ENCODE measurements around the gene CFAP299.

DNA sequence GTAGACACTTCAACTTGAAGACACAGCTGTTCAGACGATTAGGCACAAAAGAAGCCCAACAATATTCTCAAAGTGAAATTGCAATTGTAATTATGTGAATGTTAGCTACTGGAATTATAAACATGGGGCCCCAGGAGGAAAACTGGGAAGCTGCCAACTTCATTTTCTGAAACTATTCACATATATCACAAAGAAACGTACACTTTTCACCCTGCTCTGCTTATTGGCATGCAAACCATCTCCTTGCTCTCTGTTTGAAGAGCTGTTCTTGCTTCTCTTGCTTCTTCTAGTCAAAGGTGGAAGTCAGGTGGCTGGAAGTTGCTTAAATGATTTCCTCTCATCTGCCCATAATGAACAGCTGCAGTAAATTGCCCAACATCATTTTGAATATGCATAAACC lies 320.1 kb downstream of the CFAP299 start:
- TF ChIP-seq EP300 (IDR thresholded peaks at IDR 0.05): no peak
- TF ChIP-seq POLR2A (IDR thresholded peaks at IDR 0.05): no peak
- TF ChIP-seq, protein P1, sequence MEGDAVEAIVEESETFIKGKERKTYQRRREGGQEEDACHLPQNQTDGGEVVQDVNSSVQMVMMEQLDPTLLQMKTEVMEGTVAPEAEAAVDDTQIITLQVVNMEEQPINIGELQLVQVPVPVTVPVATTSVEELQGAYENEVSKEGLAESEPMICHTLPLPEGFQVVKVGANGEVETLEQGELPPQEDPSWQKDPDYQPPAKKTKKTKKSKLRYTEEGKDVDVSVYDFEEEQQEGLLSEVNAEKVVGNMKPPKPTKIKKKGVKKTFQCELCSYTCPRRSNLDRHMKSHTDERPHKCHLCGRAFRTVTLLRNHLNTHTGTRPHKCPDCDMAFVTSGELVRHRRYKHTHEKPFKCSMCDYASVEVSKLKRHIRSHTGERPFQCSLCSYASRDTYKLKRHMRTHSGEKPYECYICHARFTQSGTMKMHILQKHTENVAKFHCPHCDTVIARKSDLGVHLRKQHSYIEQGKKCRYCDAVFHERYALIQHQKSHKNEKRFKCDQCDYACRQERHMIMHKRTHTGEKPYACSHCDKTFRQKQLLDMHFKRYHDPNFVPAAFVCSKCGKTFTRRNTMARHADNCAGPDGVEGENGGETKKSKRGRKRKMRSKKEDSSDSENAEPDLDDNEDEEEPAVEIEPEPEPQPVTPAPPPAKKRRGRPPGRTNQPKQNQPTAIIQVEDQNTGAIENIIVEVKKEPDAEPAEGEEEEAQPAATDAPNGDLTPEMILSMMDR (IDR thresholded peaks at IDR 0.05): no peak
- TF ChIP-seq POLR2AphosphoS5 (IDR thresholded peaks at IDR 0.05): no peak
